Suppressor macrophage (primary cell): ENCODE data around the gene PES1.
A peak's percentile ranks its signal among the peaks of the same experiment; 100 is the strongest.
"Not testable (repeated sequence)": the region's sequence is repeated elsewhere in the genome, so short reads cannot be mapped to it uniquely, and the experiment has no call there.

Experiments used
- DNase-seq, 4 experiments: peaks; one replicate each; pipeline ENCODE4 v3.0.0-alpha.2; 2020 to 2022

PES1 gene

DNA sequence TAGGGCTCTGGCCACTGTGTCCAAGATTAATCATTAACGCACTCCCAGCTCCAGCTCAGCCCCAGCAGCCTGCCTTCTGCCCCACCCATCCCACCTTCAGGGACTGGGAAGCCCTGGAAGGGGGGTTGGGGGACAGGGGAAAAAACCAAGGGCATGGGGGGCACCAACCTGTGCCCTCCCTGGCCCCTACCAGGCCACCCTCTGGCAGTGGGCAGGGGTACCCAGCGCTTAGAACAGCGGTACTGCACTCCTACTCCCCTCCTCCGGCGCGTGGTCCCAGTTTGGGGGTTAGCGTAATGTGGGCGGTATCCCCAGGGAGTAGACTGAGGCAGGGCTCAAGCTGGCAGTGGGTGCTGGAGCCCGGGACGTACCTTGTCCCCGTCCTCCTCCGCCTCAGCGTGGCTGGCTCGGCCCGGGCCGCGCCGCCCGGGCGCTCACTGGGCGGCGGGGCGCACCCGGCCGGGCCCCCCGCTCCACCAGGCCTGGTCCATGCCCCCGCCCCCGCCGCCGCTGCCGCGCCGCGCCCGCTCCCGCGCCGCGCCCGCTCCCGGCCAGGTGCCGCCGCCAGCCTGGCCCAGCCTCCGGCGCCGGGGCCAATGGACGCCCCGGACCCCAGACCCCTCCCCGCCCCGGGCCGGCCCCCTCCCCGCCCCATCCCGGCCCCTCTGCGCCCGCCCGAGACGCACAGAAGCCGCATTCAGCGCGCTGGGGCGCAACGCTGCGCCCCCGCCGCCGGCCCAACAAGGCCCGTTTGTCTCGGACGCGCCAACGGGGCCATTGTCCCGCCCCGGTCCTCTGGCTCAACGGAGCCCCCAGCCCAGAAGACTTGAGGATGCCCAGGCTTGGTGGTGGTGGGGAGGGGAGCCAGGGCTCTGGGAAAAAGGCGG is 17.4 kb downstream of the PES1 start, which contains the start of gene GAL3ST1:
Gene GAL3ST1 (minus strand): TSS at position 571 of the 887 bp plus-strand sequence. CDS start 17,273 bp downstream, outside the sequence.
- DNase-seq, result no peak

DNA sequence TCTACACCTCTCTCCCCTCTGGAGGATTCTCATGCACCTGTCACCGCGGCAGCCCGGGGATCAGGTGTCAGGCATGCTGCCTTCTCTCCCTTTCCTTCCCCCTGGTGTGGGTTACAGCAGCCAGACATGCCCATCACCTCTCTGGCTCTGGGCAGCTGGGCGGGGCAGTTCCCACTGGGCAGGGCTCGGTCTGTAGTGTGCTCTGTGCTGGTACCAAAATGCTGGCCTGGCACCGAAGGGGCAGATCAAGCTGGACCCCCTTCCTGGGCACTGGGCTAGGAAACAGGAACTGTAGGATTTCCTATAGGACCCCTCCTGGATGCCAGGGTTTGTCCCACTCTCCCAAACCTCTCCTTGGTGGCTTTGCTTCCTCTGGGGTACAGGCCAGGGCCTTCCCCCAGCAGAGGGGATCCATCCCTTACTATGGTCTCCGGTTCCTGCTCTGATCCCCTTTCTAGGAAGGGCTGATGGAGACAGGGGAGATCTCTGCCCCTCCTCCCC is 18.1 kb downstream of the PES1 start:
- DNase-seq, result no peak

DNA sequence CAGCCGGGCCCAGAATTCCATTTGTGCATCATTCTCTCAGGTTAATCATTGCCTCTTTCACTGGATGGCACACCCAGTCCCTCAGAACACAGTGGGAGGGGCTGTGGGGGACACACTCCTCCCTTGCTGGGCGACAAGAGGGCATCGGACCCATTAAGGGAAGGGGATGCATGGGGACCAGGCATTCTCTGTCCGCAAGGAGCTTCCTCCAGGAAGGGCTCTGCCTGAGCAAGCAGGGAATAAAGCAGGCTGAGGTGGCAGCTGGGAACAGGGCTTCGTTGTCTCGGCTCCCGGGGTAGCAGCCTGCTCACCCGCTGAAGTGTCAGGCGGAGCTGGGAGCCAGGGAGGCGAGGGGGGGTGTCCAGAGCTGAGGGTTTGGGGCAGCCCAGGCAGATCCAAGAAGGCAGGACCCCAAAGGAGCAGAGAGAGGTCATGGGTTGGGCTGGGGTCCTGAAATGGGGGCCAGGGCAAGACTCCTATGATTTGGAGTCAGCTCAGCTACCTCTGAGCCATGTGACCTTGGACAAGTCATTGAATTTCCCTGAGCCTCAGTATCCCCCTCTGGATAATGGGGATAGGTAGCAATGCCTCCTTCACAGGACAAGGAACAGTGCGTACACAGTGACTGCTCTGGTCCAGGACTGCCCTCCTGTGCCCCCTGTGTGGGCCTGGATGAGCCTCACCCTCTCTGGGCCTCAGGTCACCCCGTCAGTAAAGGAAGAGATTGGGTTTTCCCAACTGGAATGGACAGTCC is 18.7 kb downstream of the PES1 start:
- DNase-seq, result no peak

DNA sequence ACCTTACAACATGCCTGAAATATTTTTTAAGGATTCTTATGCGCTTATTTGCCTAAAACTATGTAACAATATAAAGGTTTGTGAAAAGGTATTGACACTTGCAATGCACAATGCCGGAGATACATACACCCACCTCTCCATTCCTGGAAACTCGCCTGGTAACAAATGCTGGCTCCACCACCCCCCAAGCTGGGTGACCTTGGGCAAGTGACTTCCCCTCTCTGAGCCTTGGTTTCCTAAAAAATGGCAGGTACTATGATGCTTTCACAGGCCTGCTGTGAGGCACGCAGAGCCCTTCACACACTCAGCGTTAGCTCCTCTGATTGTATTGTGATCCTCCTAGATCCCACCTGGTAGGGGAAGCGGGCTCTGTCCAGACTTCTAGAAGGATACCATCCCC is 19.5 kb downstream of the PES1 start:
- DNase-seq, result no peak

DNA sequence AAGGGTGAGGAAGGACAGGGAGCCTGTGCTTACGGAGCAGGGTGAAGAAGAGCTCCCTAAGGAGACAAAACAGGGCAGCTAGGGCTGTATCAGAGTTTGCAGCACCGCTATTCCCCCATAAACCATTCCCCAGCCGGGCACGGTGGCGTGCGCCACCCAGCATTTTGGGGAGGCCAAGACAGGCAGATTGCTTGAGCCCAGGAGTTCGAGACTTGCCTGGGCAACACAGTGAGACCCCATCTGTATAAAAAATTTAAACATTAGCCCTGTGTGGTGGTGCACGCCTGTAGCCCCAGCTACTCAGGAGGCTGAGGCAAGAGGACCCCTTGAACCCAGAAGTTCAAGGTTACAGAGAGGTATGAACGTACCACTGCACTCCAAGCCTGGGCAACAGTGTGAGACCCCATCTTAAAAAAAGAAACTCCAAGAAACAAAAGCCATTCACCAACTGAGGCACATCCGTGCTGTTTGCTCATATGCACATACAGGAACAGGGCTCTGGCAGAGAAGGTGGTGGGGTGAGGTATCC is 22.0 kb downstream of the PES1 start:
- no peak for DNase-seq

- no peak for DNase-seq
Measured at GRCh38 chr22:30568137-30568805, 23.4 kb downstream of the PES1 start.

DNA sequence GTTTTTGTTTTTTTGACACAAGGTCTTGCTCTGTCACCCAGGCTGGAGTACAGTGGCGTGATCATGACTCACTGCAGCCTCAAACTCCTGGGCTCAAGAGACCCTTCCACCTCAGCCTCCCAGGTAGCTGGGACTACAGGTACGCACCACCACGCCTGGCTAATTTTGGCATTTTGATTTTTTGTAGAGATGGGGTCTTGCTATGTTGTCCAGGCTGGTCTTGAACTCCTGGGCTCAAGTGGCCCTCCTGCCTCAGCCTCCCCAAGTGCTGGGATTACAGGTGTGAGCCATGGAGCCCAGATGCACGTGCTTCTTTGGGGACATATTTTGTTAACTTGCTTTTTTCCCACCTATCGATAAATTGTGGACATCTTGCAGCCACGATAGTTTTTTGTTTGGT is 24.4 kb downstream of the PES1 start:
- not testable (repeated sequence) for DNase-seq

DNA sequence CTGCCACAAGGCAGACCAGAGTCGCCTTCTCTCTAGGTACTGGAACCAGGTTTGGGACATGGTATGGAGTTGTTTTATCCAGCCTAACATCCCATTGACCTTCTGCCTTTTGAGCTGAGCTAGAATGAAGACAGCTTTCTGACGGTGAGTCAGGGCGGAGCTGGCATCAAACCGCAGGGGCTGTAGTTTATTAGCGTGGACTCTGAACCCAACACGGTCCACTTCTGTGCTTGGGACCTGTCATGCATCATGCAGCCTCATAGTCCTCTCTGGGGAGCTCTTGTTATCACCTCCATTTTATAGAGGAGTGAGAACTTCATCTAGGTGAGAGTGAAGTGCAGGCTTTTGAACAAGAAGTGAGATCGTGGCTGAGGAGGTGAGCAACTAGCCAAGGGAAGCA is 25.6 kb downstream of the PES1 start:
- no peak for DNase-seq

GRCh38 chr22:30565341-30565740 is 26.4 kb downstream of the PES1 start:
- no peak for DNase-seq

- no peak for DNase-seq
Measured at GRCh38 chr22:30564761-30565119, 27.0 kb downstream of the PES1 start.

GRCh38 chr22:30564045-30564760 is 27.5 kb downstream of the PES1 start:
- DNase-seq, result no peak

DNA sequence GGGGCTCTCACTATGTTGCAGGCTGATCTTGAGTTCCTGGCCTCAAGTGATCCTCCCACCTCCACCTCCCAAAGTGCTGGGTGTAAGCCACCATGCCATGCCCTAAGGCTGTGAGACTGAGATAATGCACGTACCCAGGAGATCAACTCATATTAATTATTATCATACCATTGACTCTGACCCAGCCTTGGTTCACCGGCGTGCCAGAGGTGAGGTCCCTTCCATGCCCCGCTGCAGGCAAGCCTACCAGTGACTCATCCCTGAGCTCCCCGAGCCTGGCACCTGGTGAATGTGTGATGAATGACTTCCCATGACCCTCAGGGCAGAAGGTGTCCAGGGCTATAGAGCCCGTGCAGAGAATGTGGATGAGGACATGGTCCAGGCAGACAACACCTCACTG is 29.3 kb downstream of the PES1 start:
- DNase-seq, result no peak

GRCh38 chr22:30561402-30562189 is 30.1 kb downstream of the PES1 start:
- DNase-seq, result no peak

GRCh38 chr22:30560643-30561202 is 31.0 kb downstream of the PES1 start:
- peak in 1 of 4 experiments; percentile 10 for DNase-seq

GRCh38 chr22:30559889-30560288 is 31.8 kb downstream of the PES1 start:
- DNase-seq, result no peak

DNA sequence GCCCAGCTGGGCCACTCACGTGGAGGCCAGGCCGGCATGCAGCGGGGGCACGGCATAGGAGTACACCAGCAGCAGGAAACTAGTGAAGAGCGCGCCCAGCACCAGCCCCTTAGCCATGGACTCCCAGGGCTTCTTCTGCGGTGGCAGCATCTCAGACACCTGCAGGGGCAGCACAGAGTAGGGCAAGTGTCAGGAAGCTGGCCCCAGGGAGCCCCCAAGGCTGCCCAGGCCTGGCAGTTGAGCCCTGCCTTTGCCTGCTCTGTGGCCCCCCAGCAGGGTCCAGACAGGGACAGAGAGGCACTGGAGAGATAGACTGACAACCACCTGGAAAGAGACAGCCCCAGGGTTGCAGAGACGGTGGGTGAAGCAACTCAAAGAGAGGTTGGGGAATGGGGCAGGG is 34.5 kb downstream of the PES1 start:
- no peak for DNase-seq

- DNase-seq, result peak in 1 of 4 experiments; percentile 15
Measured at GRCh38 chr22:30556388-30556787, 35.3 kb downstream of the PES1 start.

DNA sequence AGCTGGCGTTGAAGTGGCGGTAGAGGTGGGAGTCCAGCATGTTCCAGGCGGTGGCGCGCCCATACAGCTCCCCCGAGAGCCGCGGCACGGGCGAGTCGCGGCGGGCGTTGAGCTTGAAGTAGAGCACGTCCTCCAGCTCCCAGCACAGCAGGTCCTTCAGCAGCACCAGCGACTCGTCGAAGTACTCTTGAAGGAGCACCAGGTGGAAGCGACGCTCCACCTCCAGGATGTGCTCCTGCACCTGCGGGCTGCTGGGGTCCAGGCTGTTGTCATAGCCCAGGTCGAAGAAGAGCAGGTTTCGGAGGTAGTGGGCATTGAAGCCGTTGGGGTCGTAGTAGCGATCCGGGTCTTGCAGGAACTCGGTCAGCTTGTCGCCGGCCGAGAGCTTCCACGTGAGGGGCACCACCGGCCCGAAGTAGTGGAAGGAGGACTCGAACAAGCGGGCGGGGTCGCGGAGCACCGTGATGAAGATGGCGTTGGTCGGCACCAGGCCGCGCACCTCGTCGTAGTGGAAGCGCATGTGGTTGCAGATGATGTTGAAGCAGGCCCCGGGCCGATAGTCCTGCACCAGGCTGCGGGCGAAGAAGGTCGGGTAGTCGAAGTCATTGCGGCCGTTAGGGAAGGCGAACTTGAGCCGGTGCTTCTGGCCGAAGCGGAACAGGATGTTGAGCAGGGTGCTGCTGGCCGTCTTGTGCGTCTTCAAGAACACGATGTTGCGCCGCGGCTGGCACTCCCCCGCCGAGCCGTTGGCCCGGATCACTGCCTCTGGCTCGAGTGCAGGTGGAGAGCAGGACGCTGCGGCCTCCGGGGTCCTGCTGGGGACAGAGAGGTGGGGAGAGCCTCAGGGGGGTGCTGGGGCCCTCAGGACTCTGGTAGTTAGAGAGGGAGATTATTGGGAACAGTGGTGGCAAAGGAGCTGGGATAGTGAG is 36.2 kb downstream of the PES1 start:
- no peak for DNase-seq

DNA sequence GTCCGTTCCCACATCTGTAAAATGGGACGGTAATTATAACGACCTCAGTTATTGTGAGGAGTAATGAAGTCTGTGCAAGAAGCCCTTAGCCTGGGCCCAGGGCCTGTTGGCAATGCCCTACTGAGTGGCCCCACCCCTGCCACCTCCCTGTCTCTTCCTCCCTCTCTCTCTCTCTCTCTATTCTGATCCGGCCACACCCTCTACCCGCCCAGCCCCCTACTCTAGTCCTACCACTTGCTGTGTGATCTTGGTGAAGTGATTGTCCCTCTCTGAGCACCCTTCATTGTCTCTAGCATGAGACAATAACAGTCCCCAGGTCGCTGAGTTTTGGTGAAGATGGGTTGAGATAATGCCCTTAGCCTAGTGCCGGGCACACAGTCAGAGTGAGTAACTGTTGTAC is 37.7 kb downstream of the PES1 start:
- DNase-seq, result no peak

DNA sequence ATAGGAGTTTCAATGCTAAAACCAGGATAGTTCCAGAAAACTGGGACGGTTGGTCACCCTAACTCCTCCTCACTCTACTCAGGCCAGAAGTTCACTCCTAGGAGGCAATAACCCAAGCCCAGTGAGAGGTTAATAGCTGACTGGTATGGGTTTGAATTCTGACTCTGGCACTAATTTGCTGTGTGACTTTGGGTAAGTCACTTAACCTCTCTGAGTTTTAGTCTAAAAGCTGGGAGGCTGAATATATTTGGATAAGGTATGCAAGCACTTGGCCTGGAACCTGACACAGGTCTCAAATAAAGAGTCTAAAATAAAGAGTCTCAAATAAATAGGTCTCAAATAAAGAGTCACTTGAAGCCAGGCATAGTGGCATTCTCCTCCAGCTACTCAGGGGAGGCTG is 39.0 kb downstream of the PES1 start:
- no peak for DNase-seq
